SHP77 (cell line): Measurements from ENCODE around the gene ITGB2.
A peak's percentile ranks its signal among the peaks of the same experiment; 100 is the strongest.

Experiments
- DNase-seq, 2 experiments: peaks; one replicate each; lab custom pipeline; 2025; lab: John Stamatoyannopoulos, UW

The ITGB2 gene

GRCh38 chr21:44846485-44847260 is 74.0 kb downstream of the ITGB2 start:
- no peak for DNase-seq

DNA sequence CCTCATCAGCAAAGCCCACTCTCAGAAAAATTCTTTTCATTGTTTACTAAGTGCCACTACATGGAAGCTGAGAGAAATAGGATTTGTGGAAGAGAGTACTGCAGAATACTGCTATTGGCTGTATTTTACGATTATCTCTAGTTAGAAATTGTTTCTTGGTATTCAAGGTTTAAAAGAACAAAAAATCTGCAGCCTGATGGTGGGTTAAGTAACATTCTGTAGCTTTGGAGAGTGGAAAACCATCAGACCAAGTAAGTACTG is 74.5 kb downstream of the ITGB2 start:
- no peak for DNase-seq

DNA sequence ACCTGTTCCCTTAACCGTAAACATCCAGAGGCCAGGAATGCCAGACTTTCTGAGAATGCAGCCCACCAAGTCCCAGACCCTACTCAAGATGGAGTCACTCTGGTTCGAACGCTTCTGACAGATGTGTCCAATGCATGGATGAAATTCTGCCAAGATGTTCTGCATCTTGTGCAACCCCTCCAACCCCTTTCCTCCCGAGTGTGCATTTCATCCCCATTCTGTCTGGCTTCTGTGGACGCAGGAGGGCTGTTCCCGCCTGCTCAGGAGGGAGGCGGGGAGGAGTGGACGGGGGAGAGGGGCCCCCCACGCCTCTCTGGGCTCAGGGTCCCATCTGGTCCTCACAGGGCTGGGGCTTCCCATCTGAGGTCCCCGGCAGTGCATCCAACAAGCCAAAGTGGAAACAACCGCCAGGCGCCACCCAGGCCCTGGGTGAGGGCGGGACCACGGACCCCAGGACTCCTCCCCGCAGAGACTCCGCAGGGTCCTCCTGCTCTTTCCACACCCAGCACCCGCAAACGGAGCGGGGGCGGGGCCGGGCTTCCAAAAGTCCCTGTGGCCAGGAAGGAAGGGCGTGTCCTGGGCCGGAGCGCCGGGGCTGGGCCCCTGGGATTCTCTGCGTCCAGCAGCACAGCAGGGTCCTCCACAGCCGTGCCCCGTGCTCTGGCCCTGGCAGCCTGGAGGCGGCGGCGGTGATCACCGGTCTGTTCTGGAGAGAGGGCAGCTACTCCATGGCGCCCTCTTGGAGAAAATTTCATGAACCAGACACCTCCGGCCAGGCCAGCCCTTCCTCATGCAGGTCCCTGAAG is 75.1 kb downstream of the ITGB2 start:
- no peak for DNase-seq

DNA sequence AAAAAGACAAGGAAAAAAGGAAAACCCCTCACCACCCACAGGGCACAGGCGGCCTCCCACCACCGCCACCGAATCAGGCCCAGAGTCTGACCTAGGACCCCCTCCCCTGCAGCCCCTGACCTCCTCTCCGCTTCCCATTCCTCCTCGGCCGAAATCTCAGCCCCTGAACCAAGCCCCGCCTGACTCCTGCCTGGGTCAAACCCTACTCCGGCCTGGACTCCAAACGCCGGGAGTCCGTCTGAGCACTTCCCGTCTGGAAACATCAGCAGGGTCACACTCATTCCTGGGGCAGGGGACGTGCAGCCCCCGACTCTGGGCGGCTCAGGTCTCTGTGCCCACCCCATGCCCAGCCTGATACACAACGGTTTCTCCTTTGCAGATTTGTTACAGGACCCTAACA is 76.4 kb downstream of the ITGB2 start:
- DNase-seq, result no peak

DNA sequence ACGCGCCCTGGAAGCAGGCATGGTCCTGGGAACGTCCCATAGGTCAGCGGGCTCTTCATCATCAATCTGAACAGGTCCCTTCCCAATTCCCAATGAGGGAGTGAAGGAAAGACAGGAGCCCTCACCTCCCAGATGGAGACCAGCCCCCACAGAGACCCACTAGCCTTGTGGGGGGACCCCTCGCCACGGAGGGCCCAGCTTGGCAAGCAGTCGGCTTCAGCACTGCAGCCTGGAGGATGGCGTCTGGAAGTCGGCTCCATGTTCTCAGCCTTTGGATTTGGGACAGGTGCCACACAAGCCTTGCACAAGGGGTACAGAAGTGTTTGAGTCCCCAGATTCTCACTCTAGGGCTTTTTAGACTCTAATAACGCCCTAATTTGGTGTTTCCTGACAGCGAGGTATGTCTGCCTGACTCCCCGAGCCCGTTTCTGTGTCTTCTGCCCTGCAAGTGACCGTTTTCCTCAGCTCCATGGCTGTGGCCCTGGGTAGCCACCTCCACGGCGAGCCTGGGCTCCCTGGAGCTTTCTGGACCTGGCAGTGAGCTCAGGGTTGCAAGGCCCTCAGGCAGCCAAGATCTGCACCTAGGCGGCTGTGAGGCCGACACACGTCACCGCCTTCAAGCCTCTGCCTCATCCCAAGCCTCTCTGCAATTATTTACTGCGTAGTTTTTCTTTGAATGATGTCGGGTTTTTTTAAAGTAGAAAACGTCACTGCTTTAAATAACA is 77.8 kb downstream of the ITGB2 start:
- DNase-seq, result no peak

DNA sequence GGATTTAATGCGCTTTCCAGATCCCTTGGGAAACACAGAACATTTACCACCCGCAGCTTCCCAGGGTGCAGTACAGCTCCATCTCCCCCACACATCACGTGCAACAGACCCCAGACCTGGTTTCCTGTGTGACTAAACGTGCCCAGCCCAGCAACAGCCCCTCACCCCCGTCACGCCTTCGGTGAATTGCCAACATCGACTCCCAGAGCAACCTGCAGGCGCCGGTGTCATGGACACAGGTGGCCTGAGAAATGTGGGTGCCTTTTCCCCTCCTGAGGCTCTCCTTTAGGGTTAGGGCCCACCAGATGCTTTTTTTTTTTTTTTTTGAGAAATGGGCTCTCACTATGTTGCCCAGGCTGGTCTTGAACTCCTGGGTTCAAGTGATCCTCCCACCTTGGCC is 78.6 kb downstream of the ITGB2 start:
- DNase-seq, result no peak

DNA sequence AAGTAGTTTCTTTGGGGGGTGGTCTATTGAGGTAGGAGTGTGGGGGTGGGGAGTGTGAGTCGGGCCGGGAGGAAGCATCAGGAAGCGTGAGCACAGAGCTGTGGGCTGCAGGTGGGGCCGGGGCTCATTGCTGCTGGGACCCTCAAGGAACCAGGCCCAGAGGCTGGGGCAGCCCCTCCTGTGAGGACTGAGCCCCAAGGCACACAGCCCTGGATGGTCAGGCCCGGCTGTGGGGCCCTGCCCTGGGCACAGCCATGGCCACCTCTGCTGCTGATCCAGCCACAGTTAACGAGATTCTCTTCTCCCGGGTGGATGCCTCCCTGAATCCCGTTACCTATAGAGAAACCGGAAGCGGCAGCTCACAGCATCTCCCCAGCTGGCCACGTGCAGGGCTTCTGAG is 79.9 kb downstream of the ITGB2 start:
- DNase-seq, result no peak

DNA sequence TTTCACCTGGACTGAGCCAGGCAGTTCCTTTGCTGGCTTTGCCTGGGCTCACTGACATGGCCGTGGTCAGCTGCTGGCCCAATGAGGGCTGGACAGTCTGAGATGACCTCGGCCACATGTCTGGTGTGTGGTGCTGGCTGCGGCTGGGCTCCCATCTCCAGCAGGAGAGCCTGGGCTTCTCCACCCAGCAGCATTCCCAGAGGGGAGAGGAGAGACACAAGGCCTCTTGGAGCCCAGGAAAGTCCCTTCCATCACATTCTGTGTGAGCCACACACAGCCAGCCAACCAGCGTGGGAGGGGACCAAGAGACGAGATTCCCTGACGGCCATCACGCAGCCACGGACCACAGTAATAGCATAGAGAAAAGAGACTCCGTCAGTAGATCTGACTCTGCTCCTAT is 81.7 kb downstream of the ITGB2 start:
- DNase-seq, result no peak

DNA sequence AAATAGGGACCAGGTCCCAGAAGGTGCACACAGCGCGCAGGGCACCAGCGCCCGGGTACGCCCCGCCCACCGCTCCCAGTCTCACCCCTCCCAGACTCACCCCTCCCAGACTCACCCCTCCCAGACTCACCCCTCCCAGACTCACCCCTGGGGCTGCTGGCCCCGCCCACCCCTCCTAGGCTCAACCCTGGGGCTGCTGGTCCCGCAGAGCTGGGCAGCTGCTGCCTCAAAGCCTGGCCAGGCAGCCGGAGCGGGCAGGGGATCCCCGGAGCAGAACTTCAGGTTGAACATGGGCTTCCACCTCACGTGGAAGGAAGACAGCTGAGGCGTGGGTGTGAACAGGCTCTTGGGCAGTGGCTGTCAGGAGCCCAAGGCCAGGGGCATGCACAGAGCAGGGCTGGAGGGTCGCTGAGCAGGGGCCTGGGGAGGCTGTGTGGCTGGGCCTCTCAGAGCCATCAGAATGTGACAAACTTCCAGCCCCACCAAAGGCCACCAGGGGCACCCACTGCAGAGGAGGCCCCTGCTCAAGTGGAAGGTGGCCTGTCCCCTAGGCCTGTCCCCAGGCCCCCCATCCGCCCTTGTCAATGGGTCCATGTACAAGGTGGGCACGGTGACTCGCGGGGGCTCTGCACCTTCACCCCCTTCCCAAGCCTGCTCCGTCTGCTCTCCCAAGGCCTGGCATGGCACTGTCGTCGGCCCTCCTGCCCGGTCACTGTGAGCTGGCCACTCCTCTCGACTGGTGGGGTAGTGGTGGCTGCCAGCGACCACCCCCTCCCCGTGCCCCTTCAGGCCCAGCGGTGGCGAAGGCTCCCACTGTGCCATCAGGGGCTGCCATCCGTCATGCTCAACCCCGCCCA is 82.4 kb downstream of the ITGB2 start:
- peak in 1 of 2 experiments; percentile 10 for DNase-seq

DNA sequence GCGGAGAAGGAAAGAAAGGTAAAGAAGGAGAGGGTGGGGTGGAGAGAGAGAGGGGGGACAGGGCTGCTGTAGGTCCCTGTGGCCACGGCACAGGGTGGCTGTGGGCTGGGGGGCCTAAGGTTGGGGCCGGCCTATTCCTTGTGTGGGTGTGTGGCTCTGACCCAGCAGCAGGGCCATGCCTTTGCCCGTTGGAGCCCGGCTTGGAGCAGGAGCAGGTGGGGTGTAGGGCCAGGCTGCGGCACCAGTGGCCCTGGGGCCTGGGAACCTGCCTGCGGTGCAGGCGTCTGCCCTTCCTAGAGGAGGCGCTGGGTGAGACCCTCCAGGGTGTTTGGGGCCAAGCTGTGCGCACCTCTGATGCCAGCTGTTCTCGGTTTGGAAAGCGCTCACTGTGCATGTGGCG is 83.2 kb downstream of the ITGB2 start:
- no peak for DNase-seq

- peak in 1 of 2 experiments; percentile 33 for DNase-seq
Observed at GRCh38 chr21:44836666-44837471, 83.8 kb downstream of the ITGB2 start.

- no peak for DNase-seq
Observed at GRCh38 chr21:44836349-44836665, 84.4 kb downstream of the ITGB2 start.
